ENCODE results near the gene SAMD4A. TPM values are rescaled to one million over a fixed set of nuclear protein-coding genes. Genes with fewer than 3 reads are reported as not detected.

Gene SAMD4A
- total RNA-seq, 1 experiment from 2014 or later: 9.6 TPM

DNA sequence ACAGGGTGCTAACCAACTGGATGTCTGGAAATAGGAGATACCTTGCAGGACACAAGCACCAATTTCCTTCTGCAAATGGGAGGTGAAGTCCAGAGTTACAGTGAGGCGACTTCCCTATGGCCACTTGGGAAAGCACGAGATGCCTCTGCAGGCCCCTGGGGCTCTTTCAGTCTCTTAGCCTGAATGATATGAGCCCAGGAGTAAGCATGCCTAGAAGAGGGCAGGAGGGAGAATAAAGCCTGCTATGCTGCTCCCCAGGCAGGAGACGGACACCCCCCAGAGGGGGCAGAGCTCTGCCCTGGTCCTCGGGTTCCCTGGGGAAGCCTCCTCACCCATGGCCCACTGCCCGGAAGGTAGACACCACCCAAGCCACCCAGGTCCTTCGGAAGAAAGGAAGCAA is 230.6 kb downstream of the SAMD4A start:
- H3K23ac ChIP-seq (ENCODE audit: insufficient read length, low read depth, low read length): no peak overlapping the region
- H3K4ac ChIP-seq (ENCODE audit: low read depth, low read length): no peak overlapping the region
- H2BK120ac ChIP-seq (ENCODE audit: low read depth, low read length, poor library complexity, severe bottlenecking): no peak overlapping the region
- no peak overlapping the region for H2BK20ac ChIP-seq (ENCODE audit: low read depth, low read length, poor library complexity, severe bottlenecking)
- no peak overlapping the region for H3K56ac ChIP-seq (ENCODE audit: insufficient read length, low read depth, low read length)
- H3K18ac ChIP-seq (ENCODE audit: insufficient read length, low read depth, low read length): no peak overlapping the region
- no CpG with 5 or more reads among the region's 6 CpGs for WGBS (ENCODE audit: extremely low coverage, insufficient read length, low lambda C conversion rate)
- Mint-ChIP-seq H3K27ac (no peak overlapping the region), H3K36me3 (ENCODE audit: insufficient read depth in 1 of 3, low read depth in 3 of 3) (0 out of 7 replicates have a peak, but pooled peaks cover 0 to 3% (median 0%) of the 10 kb centered on the region in 3 experiments), H3K4me1 (peaks cover 5 to 6% of the 10 kb centered on the region in 2 experiments), H3K4me3 (no peak overlapping the region), H3K9me3 (peaks cover 0 to 4% of the 10 kb centered on the region in 2 experiments; a peak in 2 of 5 replicates), H3K27me3 (ENCODE audit: low read depth) (peaks cover 6% of the 10 kb centered on the region)
- H4K5ac ChIP-seq (ENCODE audit: insufficient read length, low read depth, low read length): no peak overlapping the region
- no peak overlapping the region for H2BK15ac ChIP-seq (ENCODE audit: low read depth, low read length)
- no peak overlapping the region for H3K4me2 ChIP-seq (ENCODE audit: insufficient read depth, insufficient read length, low read length)
- no peak overlapping the region for H2BK5ac ChIP-seq (ENCODE audit: insufficient read length, low read length)
- no peak for DNase-seq
- H3K9ac ChIP-seq (ENCODE audit: extremely low read depth, insufficient read length, low read length): no peak overlapping the region
- H2BK12ac ChIP-seq (ENCODE audit: insufficient read length, low read depth, low read length): no peak overlapping the region
- no peak overlapping the region for H3T11ph ChIP-seq (ENCODE audit: low read length)
- no peak overlapping the region for H2AFZ ChIP-seq (ENCODE audit: low read length)
- no peak overlapping the region for H2AK5ac ChIP-seq (ENCODE audit: insufficient read length, low read length)
- TF ChIP-seq, protein P1, sequence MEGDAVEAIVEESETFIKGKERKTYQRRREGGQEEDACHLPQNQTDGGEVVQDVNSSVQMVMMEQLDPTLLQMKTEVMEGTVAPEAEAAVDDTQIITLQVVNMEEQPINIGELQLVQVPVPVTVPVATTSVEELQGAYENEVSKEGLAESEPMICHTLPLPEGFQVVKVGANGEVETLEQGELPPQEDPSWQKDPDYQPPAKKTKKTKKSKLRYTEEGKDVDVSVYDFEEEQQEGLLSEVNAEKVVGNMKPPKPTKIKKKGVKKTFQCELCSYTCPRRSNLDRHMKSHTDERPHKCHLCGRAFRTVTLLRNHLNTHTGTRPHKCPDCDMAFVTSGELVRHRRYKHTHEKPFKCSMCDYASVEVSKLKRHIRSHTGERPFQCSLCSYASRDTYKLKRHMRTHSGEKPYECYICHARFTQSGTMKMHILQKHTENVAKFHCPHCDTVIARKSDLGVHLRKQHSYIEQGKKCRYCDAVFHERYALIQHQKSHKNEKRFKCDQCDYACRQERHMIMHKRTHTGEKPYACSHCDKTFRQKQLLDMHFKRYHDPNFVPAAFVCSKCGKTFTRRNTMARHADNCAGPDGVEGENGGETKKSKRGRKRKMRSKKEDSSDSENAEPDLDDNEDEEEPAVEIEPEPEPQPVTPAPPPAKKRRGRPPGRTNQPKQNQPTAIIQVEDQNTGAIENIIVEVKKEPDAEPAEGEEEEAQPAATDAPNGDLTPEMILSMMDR (conservative IDR thresholded peaks at IDR 0.05): no peak
- H3K27me3 ChIP-seq (ENCODE audit: insufficient read depth, low read length): no peaks in the 10 kb centered on the region
- no peak overlapping the region for H3K27ac ChIP-seq (ENCODE audit: insufficient read length, low read depth, low read length)
- H3K79me1 ChIP-seq (ENCODE audit: insufficient read depth, low read depth, low read length, poor library complexity, severe bottlenecking): no peaks in the 10 kb centered on the region
- no peak overlapping the region for H4K91ac ChIP-seq (ENCODE audit: insufficient read length, low read depth, low read length)
- no peaks in the 10 kb centered on the region for H3K9me3 ChIP-seq (ENCODE audit: control insufficient read depth, low read depth, low read length)
- no peaks in the 10 kb centered on the region for H3K4me1 ChIP-seq (ENCODE audit: insufficient read depth, low read length)
- H3K79me2 ChIP-seq (ENCODE audit: insufficient read depth, low read length): no peaks in the 10 kb centered on the region
- H4K20me1 ChIP-seq (ENCODE audit: control insufficient read depth, insufficient read depth, insufficient read length): no peaks in the 10 kb centered on the region
- H3K14ac ChIP-seq (ENCODE audit: insufficient read depth, low read length): no peak overlapping the region
- no peak overlapping the region for H4K8ac ChIP-seq (replicated peaks; ENCODE audit: insufficient read length, low read depth, low read length)
- no peaks in the 10 kb centered on the region for H3K23me2 ChIP-seq (ENCODE audit: insufficient read length, low read depth, low read length, poor library complexity, severe bottlenecking)
